K562 (cell line): ENCODE results near the gene TMOD2. TPM values are rescaled to one million over a fixed set of nuclear protein-coding genes. Genes with fewer than 3 reads are reported as not detected.
A peak's percentile ranks its signal among the peaks of the same experiment; 100 is the strongest.

Source experiments
- ATAC-seq: fragments of 200-7000 bp; cut with Tn5 transposase; 3 replicates; pipeline ENCODE4 v1.9.1; 2020; ENCODE audit warnings: moderate library complexity
- BruUV-seq: library from RNA; stranded (reverse); fragments of 400-500 nt; replicated peaks from 2 replicates; lab custom pipeline; 2021; lab: Mats Ljungman, UMichigan
- CTCF ChIA-PET: fragments of 300-600 bp; formaldehyde crosslinking; extraction: SDS; loops from one replicate; lab custom pipeline; 2021; ENCODE audit warnings: low intra/inter-chr PET ratio; lab: Yijun Ruan, JAX
- POLR2A ChIA-PET: fragments of 300-600, 350-650 bp; sonication (Branson Sonifier 250); formaldehyde crosslinking; extraction: SDS; loops from one replicate; lab custom pipeline; 2021; ENCODE audit warnings: antibody characterized with exemption, inconsistent platforms; lab: Yijun Ruan, JAX
- DNase-seq, 4 experiments: peaks; one replicate each; pipeline versions ENCODE4 v3.0.0 to v3.0.0-alpha.2; 2011 to 2018; ENCODE audit warnings: low spot score in 3 of 4, mixed read lengths in 3 of 4; ENCODE audit errors: extremely low read depth in 1 of 4
- FAIRE-seq: peaks from 2 replicates; lab custom pipeline; 2011; peaks lifted over from hg19 to GRCh38; lab: Jason Lieb, UNC
- H2AFZ ChIP-seq: 2 replicates; pipeline ENCODE4 v1.6.0; 2011; ENCODE audit warnings: low read depth, low read length, control low read depth, inconsistent platforms
- H3K27ac ChIP-seq: fragments of 200-600 bp; 3 replicates; pipeline ENCODE4 v1.8.0; 2011; ENCODE audit warnings: low read depth, mild to moderate bottlenecking, control low read depth, inconsistent platforms, low read length, moderate library complexity, mixed read lengths; ENCODE audit errors: extremely low read depth
- H3K27me3 ChIP-seq, 2 experiments: fragments of 300-600 bp in 1 of 2; 2 replicates in 1 of 2; 3 replicates in 1 of 2; pipeline versions ENCODE4 v1.6.0 to v1.8.0; 2011; ENCODE audit warnings: inconsistent platforms in 2 of 2, low read length in 2 of 2, mild to moderate bottlenecking in 1 of 2, mixed read lengths in 1 of 2, moderate library complexity in 1 of 2; ENCODE audit not compliant: control insufficient read depth in 2 of 2, insufficient read depth in 2 of 2
- H3K36me3 ChIP-seq: fragments of 300-600 bp; 3 replicates; pipeline ENCODE4 v1.8.0; 2011; ENCODE audit warnings: mild to moderate bottlenecking, low read length, inconsistent platforms; ENCODE audit not compliant: control insufficient read depth, insufficient read depth
- H3K4me1 ChIP-seq, 2 experiments: fragments of 200-600 bp in 1 of 2; replicated peaks in 1 of 2; 2 replicates in 1 of 2; 3 replicates in 1 of 2; pipeline versions ENCODE4 v1.5.1 to v1.8.0; 2011; ENCODE audit warnings: inconsistent platforms in 2 of 2, low read length in 2 of 2, mild to moderate bottlenecking in 1 of 2, mixed read lengths in 1 of 2, moderate library complexity in 1 of 2; ENCODE audit not compliant: control insufficient read depth in 2 of 2, insufficient read depth in 2 of 2
- H3K4me2 ChIP-seq: 2 replicates; pipeline ENCODE4 v1.6.1; 2011; ENCODE audit warnings: low read length, control low read depth, inconsistent platforms, mixed read lengths; ENCODE audit not compliant: insufficient read depth
- H3K4me3 ChIP-seq: fragments of 200-600 bp; sonication (generic), shearing (Covaris generic); 2 replicates; pipeline ENCODE4 v1.5.1; 2016; ENCODE audit warnings: control low read depth, inconsistent platforms
- H3K79me2 ChIP-seq: fragments of 200-600 bp; 3 replicates; pipeline ENCODE4 v1.8.0; 2011; ENCODE audit warnings: low read length, inconsistent platforms; ENCODE audit not compliant: control insufficient read depth, insufficient read depth
- H3K9ac ChIP-seq, 2 experiments: 2 replicates each; pipeline versions ENCODE4 v1.6.0 to v1.6.1; 2011; ENCODE audit warnings: low read depth in 2 of 2, low read length in 2 of 2, control low read depth in 1 of 2, inconsistent platforms in 1 of 2, mild to moderate bottlenecking in 1 of 2, mixed read lengths in 1 of 2; ENCODE audit not compliant: insufficient read depth in 1 of 2
- H3K9me1 ChIP-seq: one replicate; pipeline ENCODE4 v1.6.0; 2011; ENCODE audit warnings: inconsistent platforms, mild to moderate bottlenecking, low read length, moderate library complexity; ENCODE audit not compliant: control insufficient read depth, insufficient read depth
- H3K9me3 ChIP-seq: replicated peaks from 2 replicates; pipeline ENCODE4 v1.5.1; 2011; ENCODE audit warnings: low read depth, low read length, inconsistent platforms; ENCODE audit not compliant: control insufficient read depth, insufficient read depth
- H4K20me1 ChIP-seq: replicated peaks from 2 replicates; pipeline ENCODE4 v1.6.1; 2011; ENCODE audit warnings: low read length, inconsistent platforms, mixed read lengths; ENCODE audit not compliant: control insufficient read depth, insufficient read depth
- CBX2 ChIP-seq: fragments of 200-600 bp; sonication (generic); IDR thresholded peaks from one replicate; pipeline ENCODE4 v1.6.1; 2012; ENCODE audit warnings: mild to moderate bottlenecking, low read length, inconsistent platforms; ENCODE audit not compliant: insufficient read depth, poor library complexity, severe bottlenecking
- CEBPG ChIP-seq, 3 experiments: fragments of 200-800 bp in 1 of 3; sonication (Bioruptor generic) in 1 of 3; sonication (generic) in 1 of 3; formaldehyde crosslinking in 1 of 3; IDR thresholded peaks in 2 of 3; conservative IDR thresholded peaks in 1 of 3; 2 replicates each; pipeline versions ENCODE4 v1.6.1 to v1.8.0; 2016 to 2022; ENCODE audit warnings: missing compliant biosample characterization in 2 of 3, missing genetic modification characterization in 2 of 3, mild to moderate bottlenecking in 1 of 3, missing genetic modification reagents in 1 of 3
- HDAC6 ChIP-seq: IDR thresholded peaks from 2 replicates; pipeline ENCODE4 v1.6.1; 2012; ENCODE audit warnings: low read depth, mild to moderate bottlenecking, control low read depth, inconsistent platforms, low read length, moderate library complexity
- POLR2AphosphoS5 ChIP-seq: IDR thresholded peaks from 2 replicates; pipeline ENCODE4 v1.6.1; 2011; ENCODE audit warnings: mild to moderate bottlenecking, low read depth, low read length, moderate library complexity; ENCODE audit not compliant: control insufficient read depth, insufficient read depth
- RBM39 ChIP-seq: fragments of 200-400 bp; formaldehyde crosslinking; optimal IDR thresholded peaks from 2 replicates; pipeline ENCODE3; 2018; ENCODE audit warnings: low read depth, low read length
- SIN3A ChIP-seq, 2 experiments: fragments of 150-350 bp in 1 of 2; IDR thresholded peaks; 2 replicates each; pipeline ENCODE4 v1.6.1; 2011 to 2016; ENCODE audit warnings: borderline replicate concordance in 2 of 2, low read depth in 2 of 2, low read length in 2 of 2, mild to moderate bottlenecking in 2 of 2, moderate library complexity in 2 of 2; ENCODE audit not compliant: control insufficient read depth in 1 of 2
- SIN3B ChIP-seq: fragments of 450-650 bp; IDR thresholded peaks from 2 replicates; pipeline ENCODE4 v1.6.1; 2017; ENCODE audit warnings: low read depth, mild to moderate bottlenecking, moderate library complexity
- ZBTB7A ChIP-seq: IDR thresholded peaks from 2 replicates; pipeline ENCODE4 v1.6.1; 2011; ENCODE audit warnings: low read depth, mild to moderate bottlenecking, low read length, moderate library complexity, borderline replicate concordance; ENCODE audit not compliant: control insufficient read depth
- ZZZ3 ChIP-seq: fragments of 450-650 bp; IDR thresholded peaks from 2 replicates; pipeline ENCODE4 v1.6.1; 2016; ENCODE audit warnings: antibody characterized with exemption, mild to moderate bottlenecking, moderate library complexity
- WGBS: fragments of 100-300 bp; shearing (Covaris generic); methylation state at CpG from one replicate; pipeline ENCODE4 v1.1.6; 2016; ENCODE audit warnings: low coverage, mixed read lengths; ENCODE audit not compliant: insufficient coverage; ENCODE audit errors: missing lambda C conversion rate; 5-methylcytosine and 5-hydroxymethylcytosine counted together
- in situ Hi-C: fragments of 300-500 bp; cut with MboI; formaldehyde crosslinking; loops from 4 replicates; pipeline ENCODE4 v1.15.0; 2018; ENCODE audit warnings: inconsistent platforms, mixed read lengths
- intact Hi-C: fragments of 100-400 bp; cut with micrococcal nuclease; formaldehyde crosslinking; loops from 2 replicates; pipeline ENCODE4 v1.14.2; 2022
- polyA plus RNA-seq, 8 experiments: library from polyadenylated mRNA; depleted of rRNA in 4 of 8; stranded (reverse) in 5 of 8; unstranded in 3 of 8; fragments of >200 nt; fragmentation: Nextera tagmentation in 2 of 8; fragmentation: Illumina TruSeq in 1 of 8; extraction: Ambion mirVana in 2 of 8; extraction: Trizol in 1 of 8; gene quantifications; 2 replicates each; pipeline versions ENCODE4 v1.2.1 to v1.2.3, GENCODE V29; 2011 to 2014; ENCODE audit warnings: inconsistent platforms in 1 of 8, missing spikeins in 1 of 8
- total RNA-seq, 7 experiments: library from RNA; depleted of rRNA in 6 of 7; stranded (reverse); fragments of >200 nt in 6 of 7; fragmentation: Illumina TruSeq in 2 of 7; extraction: Trizol in 2 of 7; gene quantifications; 2 replicates each; pipeline versions ENCODE4 v1.2.1 to v1.2.3, GENCODE V29; 2011 to 2021; ENCODE audit warnings: low replicate concordance in 1 of 7
- TF ChIP-seq, protein P1 (sequence below): sonication (generic); formaldehyde crosslinking; IDR thresholded peaks from 2 replicates; pipeline ENCODE4 v1.8.0; 2022; ENCODE audit warnings: mild to moderate bottlenecking, missing genetic modification reagents, borderline replicate concordance
- TF ChIP-seq, protein P2 (sequence below), 2 experiments: fragments of 450-650 bp in 1 of 2; sonication (generic) in 1 of 2; formaldehyde crosslinking in 1 of 2; IDR thresholded peaks in 1 of 2; conservative IDR thresholded peaks in 1 of 2; 2 replicates each; pipeline versions ENCODE4 v1.6.1 to v1.8.1; 2016 to 2023; ENCODE audit warnings: mild to moderate bottlenecking in 2 of 2, moderate library complexity in 2 of 2, inconsistent platforms in 1 of 2, missing genetic modification reagents in 1 of 2
- TF ChIP-seq, protein P3 (sequence below): fragments of 250-450 bp; sonication (Bioruptor Pico); IDR thresholded peaks from 2 replicates; pipeline ENCODE4 v1.9.0; 2021; ENCODE audit warnings: mild to moderate bottlenecking, inconsistent platforms

Gene TMOD2
- total and polyA plus RNA-seq, 9 of the 15 experiments (the other 6 are each of a cell fraction or from before 2014, with no cell fraction given) = 0.49 to 3.8 (median 3.0) TPM

DNA sequence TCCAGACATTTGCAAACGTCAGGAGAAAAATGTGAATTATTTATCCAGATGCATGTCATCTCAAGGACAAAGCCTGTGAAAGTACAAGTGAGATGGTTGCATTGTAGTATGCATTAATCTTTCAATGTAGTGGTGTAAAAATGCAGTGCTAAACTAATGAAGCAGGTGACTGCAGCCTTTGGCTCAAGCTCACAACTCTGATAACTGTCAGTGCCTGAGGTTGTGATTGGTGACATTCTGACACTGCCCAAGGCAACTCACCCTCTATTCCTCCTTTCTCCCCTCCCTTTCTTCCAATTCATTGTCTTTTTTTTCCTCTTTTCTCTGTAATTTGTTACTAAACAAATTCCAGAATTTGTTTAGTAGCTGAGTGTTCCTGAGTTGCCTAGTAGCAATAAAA is 58.1 kb downstream of the TMOD2 start (continued):
- TF ChIP-seq, protein P1, sequence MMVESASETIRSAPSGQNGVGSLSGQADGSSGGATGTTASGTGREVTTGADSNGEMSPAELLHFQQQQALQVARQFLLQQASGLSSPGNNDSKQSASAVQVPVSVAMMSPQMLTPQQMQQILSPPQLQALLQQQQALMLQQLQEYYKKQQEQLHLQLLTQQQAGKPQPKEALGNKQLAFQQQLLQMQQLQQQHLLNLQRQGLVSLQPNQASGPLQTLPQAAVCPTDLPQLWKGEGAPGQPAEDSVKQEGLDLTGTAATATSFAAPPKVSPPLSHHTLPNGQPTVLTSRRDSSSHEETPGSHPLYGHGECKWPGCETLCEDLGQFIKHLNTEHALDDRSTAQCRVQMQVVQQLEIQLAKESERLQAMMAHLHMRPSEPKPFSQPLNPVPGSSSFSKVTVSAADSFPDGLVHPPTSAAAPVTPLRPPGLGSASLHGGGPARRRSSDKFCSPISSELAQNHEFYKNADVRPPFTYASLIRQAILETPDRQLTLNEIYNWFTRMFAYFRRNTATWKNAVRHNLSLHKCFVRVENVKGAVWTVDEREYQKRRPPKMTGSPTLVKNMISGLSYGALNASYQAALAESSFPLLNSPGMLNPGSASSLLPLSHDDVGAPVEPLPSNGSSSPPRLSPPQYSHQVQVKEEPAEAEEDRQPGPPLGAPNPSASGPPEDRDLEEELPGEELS (CRISPR knock-in tag) = no peak
- TF ChIP-seq HDAC6 (no peak), ZZZ3 (no peak), SIN3A (IDR thresholded peaks at IDR 0.05; ENCODE audit: borderline replicate concordance in 2 of 2, control insufficient read depth in 1 of 2, low read depth in 2 of 2, low read length in 2 of 2) (no peak), SIN3B (no peak), POLR2AphosphoS5 (no peak)

DNA sequence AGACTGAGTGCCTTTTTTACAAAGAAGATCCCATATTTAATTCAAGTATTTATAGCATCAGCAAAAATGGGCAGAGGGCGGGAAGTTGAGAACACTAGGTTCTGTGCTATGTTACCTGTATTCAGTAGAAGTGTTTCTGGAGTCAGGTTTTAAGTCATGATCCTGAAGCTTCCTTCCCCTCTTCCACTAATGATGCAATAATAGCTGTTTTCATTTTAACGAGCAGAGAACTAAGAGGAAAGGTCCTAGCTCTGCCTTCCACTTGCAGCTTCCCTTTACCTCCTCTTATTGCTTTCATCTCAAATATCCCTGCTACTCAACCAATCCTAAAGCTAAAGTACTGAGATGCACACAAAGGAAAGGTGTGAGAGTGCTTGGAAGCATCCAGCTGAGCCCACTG is 61.2 kb downstream of the TMOD2 start:
- Histone ChIP-seq H3K4me2 (no peak overlapping the region), H4K20me1 (no peaks in the 10 kb centered on the region), H3K27me3 (no peaks in the 10 kb centered on the region), H3K36me3 (no peaks in the 10 kb centered on the region), H3K4me3 (no peak overlapping the region), H3K79me2 (no peaks in the 10 kb centered on the region), H2AFZ (no peak overlapping the region), H3K9me1 (no peaks in the 10 kb centered on the region), H3K9ac (no peak overlapping the region), H3K9me3 (0 out of 2 replicates have a peak, but pooled peaks cover 3% of the 10 kb centered on the region), H3K4me1 (peaks cover 0 to 18% of the 10 kb centered on the region in 2 experiments; a peak in 4 of 5 replicates), H3K27ac (no peak overlapping the region)
- no TSS peak for BruUV-seq
- ATAC-seq (no peak), DNase-seq (no peak), FAIRE-seq (no peak)
- CTCF ChIA-PET = interaction anchor here (0.6 kb wide), 1 partner anchor 14 kb away, joined by 3 read pairs; no protein-coding TSS in a partner anchor
- POLR2A ChIA-PET = interaction anchor here (0.9 kb wide), 1 partner anchor 190 kb away, joined by 3 read pairs; the partner anchor contains the start of gene DMXL2
- in situ Hi-C loops = no loop called here
- intact Hi-C loops = no loop called here
- 56% methylated on average over 2 of the region's 2 CpGs for WGBS
- TF ChIP-seq, protein P2, sequence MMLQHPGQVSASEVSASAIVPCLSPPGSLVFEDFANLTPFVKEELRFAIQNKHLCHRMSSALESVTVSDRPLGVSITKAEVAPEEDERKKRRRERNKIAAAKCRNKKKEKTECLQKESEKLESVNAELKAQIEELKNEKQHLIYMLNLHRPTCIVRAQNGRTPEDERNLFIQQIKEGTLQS (IDR thresholded peaks at IDR 0.05) = peak; percentile 51
- TF ChIP-seq, protein P2 (CRISPR knock-in tag; conservative IDR thresholded peaks at IDR 0.05) = no peak
- TF ChIP-seq CBX2 = no peak
- TF ChIP-seq, protein P3, sequence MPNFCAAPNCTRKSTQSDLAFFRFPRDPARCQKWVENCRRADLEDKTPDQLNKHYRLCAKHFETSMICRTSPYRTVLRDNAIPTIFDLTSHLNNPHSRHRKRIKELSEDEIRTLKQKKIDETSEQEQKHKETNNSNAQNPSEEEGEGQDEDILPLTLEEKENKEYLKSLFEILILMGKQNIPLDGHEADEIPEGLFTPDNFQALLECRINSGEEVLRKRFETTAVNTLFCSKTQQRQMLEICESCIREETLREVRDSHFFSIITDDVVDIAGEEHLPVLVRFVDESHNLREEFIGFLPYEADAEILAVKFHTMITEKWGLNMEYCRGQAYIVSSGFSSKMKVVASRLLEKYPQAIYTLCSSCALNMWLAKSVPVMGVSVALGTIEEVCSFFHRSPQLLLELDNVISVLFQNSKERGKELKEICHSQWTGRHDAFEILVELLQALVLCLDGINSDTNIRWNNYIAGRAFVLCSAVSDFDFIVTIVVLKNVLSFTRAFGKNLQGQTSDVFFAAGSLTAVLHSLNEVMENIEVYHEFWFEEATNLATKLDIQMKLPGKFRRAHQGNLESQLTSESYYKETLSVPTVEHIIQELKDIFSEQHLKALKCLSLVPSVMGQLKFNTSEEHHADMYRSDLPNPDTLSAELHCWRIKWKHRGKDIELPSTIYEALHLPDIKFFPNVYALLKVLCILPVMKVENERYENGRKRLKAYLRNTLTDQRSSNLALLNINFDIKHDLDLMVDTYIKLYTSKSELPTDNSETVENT (CRISPR knock-in tag) = no peak
- TF ChIP-seq ZBTB7A = no peak
- TF ChIP-seq CEBPG (CRISPR knock-in tag; IDR thresholded peaks at IDR 0.05) = no peak; the same call in 1 of the 2 replicates
- peak; percentile 50 to 64 for TF ChIP-seq CEBPG (tag; conservative IDR thresholded peaks at IDR 0.05 in 1 of 2, IDR thresholded peaks at IDR 0.05 in 1 of 2)
- no peak for TF ChIP-seq RBM39
